Adrenal gland (tissue), 5 donors: ENCODE measurements around the gene PFKM.

ENCODE experiments used
- CTCF ChIP-seq, 6 experiments: fragments of 450-650 bp in 4 of 6; fragments of 200-600 bp in 2 of 6; sonication (generic) in 1 of 6; IDR thresholded peaks; 1 replicate in 5 of 6; 2 replicates in 1 of 6; pipeline versions ENCODE4 v1.5.1 to v1.8.0; 2016 to 2021; ENCODE audit warnings: antibody characterized with exemption in 6 of 6, mild to moderate bottlenecking in 2 of 6, moderate library complexity in 1 of 6
- POLR2A ChIP-seq, 2 donors: fragments of 450-650 bp; IDR thresholded peaks; one replicate each; pipeline ENCODE4 v1.6.1; 2017; ENCODE audit warnings: antibody characterized with exemption in 2 of 2, mild to moderate bottlenecking in 2 of 2, moderate library complexity in 1 of 2
- donor health status: DM: no; HTN: no; CAD: no.

- TF ChIP-seq POLR2A (IDR thresholded peaks at IDR 0.05) (no peak), CTCF (IDR thresholded peaks at IDR 0.05) (no peak)
These were observed 32.8 kb upstream of the PFKM start for GRCh38 chr12:48086327-48086726.
